Endothelial cell of umbilical vein (primary cell): ENCODE results near the gene PLXNB2. TPM values are rescaled to one million over a fixed set of nuclear protein-coding genes. Genes with fewer than 3 reads are reported as not detected.

ENCODE experiments used
- BruUV-seq: library from RNA; stranded (reverse); fragments of 400-500 nt; replicated peaks from 2 replicates; lab custom pipeline; 2021; lab: Mats Ljungman, UMichigan
- CTCF ChIA-PET: fragments of 300-600, 350-600 bp; sonication (Branson Sonifier 250); formaldehyde crosslinking; loops from one replicate; lab custom pipeline; 2021; ENCODE audit warnings: antibody characterized with exemption, inconsistent platforms; lab: Charles Lee
- POLR2A ChIA-PET: fragments of 300-600, 350-600 bp; sonication (Branson Sonifier 250); formaldehyde crosslinking; loops from one replicate; lab custom pipeline; 2021; ENCODE audit warnings: antibody characterized with exemption, inconsistent platforms; lab: Charles Lee
- DNase-seq: peaks from one replicate; pipeline ENCODE4 v3.0.0-alpha.2; 2011; ENCODE audit warnings: low read depth, low spot score
- FAIRE-seq: peaks from 2 replicates; lab custom pipeline; 2011; peaks lifted over from hg19 to GRCh38; lab: Jason Lieb, UNC
- H2AFZ ChIP-seq: 2 replicates; pipeline ENCODE4 v1.6.0; 2012; ENCODE audit warnings: low read depth, low read length, control low read depth, inconsistent platforms
- H3K27ac ChIP-seq: 2 replicates; pipeline ENCODE4 v1.5.1; 2011; ENCODE audit warnings: low read depth, mild to moderate bottlenecking, control low read depth, low read length, moderate library complexity; ENCODE audit not compliant: insufficient read depth
- H3K27me3 ChIP-seq, 2 experiments: 2 replicates each; pipeline versions ENCODE4 v1.6.0 to v1.6.1; 2011; ENCODE audit warnings: low read length in 2 of 2, mixed read lengths in 1 of 2; ENCODE audit not compliant: control insufficient read depth in 2 of 2, insufficient read depth in 2 of 2
- H3K36me3 ChIP-seq, 2 experiments: 2 replicates in 1 of 2; 3 replicates in 1 of 2; pipeline ENCODE4 v1.5.1; 2011; ENCODE audit warnings: low read length in 2 of 2, mild to moderate bottlenecking in 1 of 2, moderate library complexity in 1 of 2; ENCODE audit not compliant: control insufficient read depth in 2 of 2, insufficient read depth in 2 of 2; ENCODE audit errors: extremely low read depth in 1 of 2
- H3K4me1 ChIP-seq: 3 replicates; pipeline ENCODE4 v1.5.1; 2011; ENCODE audit warnings: mild to moderate bottlenecking, low read length; ENCODE audit not compliant: control insufficient read depth, insufficient read depth; ENCODE audit errors: extremely low read depth
- H3K4me2 ChIP-seq: 2 replicates; pipeline ENCODE4 v1.6.1; 2011; ENCODE audit warnings: low read length, control low read depth, mixed read lengths; ENCODE audit not compliant: insufficient read depth
- H3K4me3 ChIP-seq, 3 experiments: fragments of 200-600 bp in 1 of 3; sonication (generic), shearing (Covaris generic) in 1 of 3; replicated peaks in 1 of 3; 2 replicates each; pipeline ENCODE4 v1.5.1; 2011 to 2016; ENCODE audit warnings: control low read depth in 3 of 3, low read length in 3 of 3, mild to moderate bottlenecking in 2 of 3, inconsistent platforms in 1 of 3, low read depth in 1 of 3, moderate library complexity in 1 of 3; ENCODE audit not compliant: insufficient read depth in 1 of 3
- H3K79me2 ChIP-seq: 2 replicates; pipeline ENCODE4 v1.6.0; 2012; ENCODE audit warnings: low read length, inconsistent platforms; ENCODE audit not compliant: control insufficient read depth, insufficient read depth
- H3K9ac ChIP-seq: replicated peaks from 2 replicates; pipeline ENCODE3; 2011; ENCODE audit warnings: low read length, control low read depth; ENCODE audit not compliant: insufficient read depth; ENCODE audit errors: extremely low read depth
- H3K9me1 ChIP-seq: replicated peaks from 3 replicates; pipeline ENCODE4 v1.6.0; 2011; ENCODE audit warnings: mild to moderate bottlenecking, low read length; ENCODE audit not compliant: control insufficient read depth, insufficient read depth; ENCODE audit errors: extremely low read depth
- H3K9me3 ChIP-seq: replicated peaks from 2 replicates; pipeline ENCODE4 v1.5.1; 2012; ENCODE audit warnings: low read length, inconsistent platforms; ENCODE audit not compliant: control insufficient read depth, insufficient read depth
- H4K20me1 ChIP-seq: replicated peaks from 2 replicates; pipeline ENCODE3; 2011; ENCODE audit warnings: mild to moderate bottlenecking, low read length; ENCODE audit not compliant: control insufficient read depth, insufficient read depth; ENCODE audit errors: extremely low read depth
- EZH2 ChIP-seq: IDR thresholded peaks from 2 replicates; pipeline ENCODE4 v1.6.1; 2012; ENCODE audit warnings: borderline replicate concordance, low read depth, mild to moderate bottlenecking, moderate library complexity, low read length, inconsistent platforms; ENCODE audit not compliant: severe bottlenecking
- FOS ChIP-seq: IDR thresholded peaks from 2 replicates; pipeline ENCODE4 v1.6.1; 2011; ENCODE audit warnings: mild to moderate bottlenecking, low read length, moderate library complexity, borderline replicate concordance; ENCODE audit not compliant: insufficient read depth
- GATA2 ChIP-seq: IDR thresholded peaks from 2 replicates; pipeline ENCODE4 v1.7.0; 2011; ENCODE audit warnings: low read depth, mild to moderate bottlenecking, moderate library complexity, mixed read lengths, low read length; ENCODE audit not compliant: insufficient read length, insufficient read depth
- JUN ChIP-seq: IDR thresholded peaks from 2 replicates; pipeline ENCODE4 v1.6.1; 2011; ENCODE audit warnings: borderline replicate concordance, low read depth; ENCODE audit not compliant: insufficient read length, insufficient read depth
- MYC ChIP-seq: IDR thresholded peaks from one replicate; pipeline ENCODE4 v1.6.1; 2011; ENCODE audit warnings: mild to moderate bottlenecking, low read depth, low read length
- POLR2A ChIP-seq: IDR thresholded peaks from 2 replicates; pipeline ENCODE4 v1.6.1; 2012; ENCODE audit warnings: low read depth, mild to moderate bottlenecking, control low read depth, low read length
- POLR2AphosphoS5 ChIP-seq: IDR thresholded peaks from 2 replicates; pipeline ENCODE4 v1.6.1; 2012; ENCODE audit warnings: low read depth, mild to moderate bottlenecking, control low read depth, low read length, moderate library complexity; ENCODE audit not compliant: insufficient read depth
- dilution Hi-C: fragments of 300-500 bp; cut with MboI; formaldehyde crosslinking; loops from one replicate; pipeline ENCODE4 v1.15.0; 2019; ENCODE audit warnings: low sequenced_read_pairs; ENCODE audit not compliant: extremely low pct_ligation_motif_present
- intact Hi-C: fragments of 100-400 bp; cut with micrococcal nuclease; formaldehyde crosslinking; loops from one replicate; pipeline ENCODE4 v1.10.0; 2022
- polyA plus RNA-seq, 4 experiments: library from polyadenylated mRNA; depleted of rRNA in 3 of 4; stranded (reverse) in 3 of 4; unstranded in 1 of 4; fragments of >200 nt; gene quantifications; 2 replicates each; pipeline versions ENCODE4 v1.2.1 to v1.2.3, GENCODE V29; 2011 to 2012; ENCODE audit warnings: missing spikeins in 1 of 4
- total RNA-seq: library from RNA; stranded (reverse); gene quantifications from 2 replicates; pipeline ENCODE4 v1.2.3, GENCODE V29; 2021
- TF ChIP-seq, protein P1 (sequence below), 2 donors: IDR thresholded peaks; 1 replicate in 1 of 2; 2 replicates in 1 of 2; pipeline ENCODE4 v1.5.1; 2011; ENCODE audit warnings: low read length in 2 of 2, mild to moderate bottlenecking in 2 of 2, moderate library complexity in 2 of 2, control low read depth in 1 of 2, inconsistent platforms in 1 of 2, low read depth in 1 of 2; ENCODE audit not compliant: insufficient read depth in 1 of 2; ENCODE audit errors: extremely low read depth in 1 of 2
- TF ChIP-seq, protein P2 (sequence below): IDR thresholded peaks from 2 replicates; pipeline ENCODE4 v1.6.1; 2011; ENCODE audit not compliant: insufficient read depth, insufficient read length

PLXNB2 gene
- total and polyA plus RNA-seq, 2 donors (not counting 3 experiments of a cell fraction or from before 2014, with no cell fraction given), result 82.3 to 139 TPM

DNA sequence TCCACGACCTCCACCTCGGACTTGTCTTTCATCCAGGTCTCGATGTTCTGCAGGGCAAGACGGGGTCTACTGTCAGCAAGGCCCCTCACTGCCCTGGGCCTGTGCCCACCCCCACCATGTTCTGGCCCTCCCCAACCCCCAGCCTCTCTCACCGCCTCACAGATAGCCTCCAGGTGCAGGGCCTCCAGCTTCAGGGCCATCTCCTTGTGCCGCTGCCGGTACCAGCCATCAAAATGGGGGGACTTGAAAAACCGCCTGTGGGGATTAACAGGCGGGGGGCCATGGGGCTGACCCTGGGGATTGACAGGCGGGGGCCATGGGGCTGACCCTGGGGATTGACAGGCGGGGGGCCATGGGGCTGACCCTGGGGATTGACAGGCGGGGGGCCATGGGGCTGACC is 4.9 kb upstream of the PLXNB2 start:
- no peak overlapping the region for H3K27ac ChIP-seq
- intact Hi-C loops, result no loop called here
- DNase-seq (no peak), FAIRE-seq (no peak)
- H3K79me2 ChIP-seq, result no peaks in the 10 kb centered on the region
- no peak for TF ChIP-seq EZH2
- TF ChIP-seq JUN, result no peak
- TF ChIP-seq, protein P1, sequence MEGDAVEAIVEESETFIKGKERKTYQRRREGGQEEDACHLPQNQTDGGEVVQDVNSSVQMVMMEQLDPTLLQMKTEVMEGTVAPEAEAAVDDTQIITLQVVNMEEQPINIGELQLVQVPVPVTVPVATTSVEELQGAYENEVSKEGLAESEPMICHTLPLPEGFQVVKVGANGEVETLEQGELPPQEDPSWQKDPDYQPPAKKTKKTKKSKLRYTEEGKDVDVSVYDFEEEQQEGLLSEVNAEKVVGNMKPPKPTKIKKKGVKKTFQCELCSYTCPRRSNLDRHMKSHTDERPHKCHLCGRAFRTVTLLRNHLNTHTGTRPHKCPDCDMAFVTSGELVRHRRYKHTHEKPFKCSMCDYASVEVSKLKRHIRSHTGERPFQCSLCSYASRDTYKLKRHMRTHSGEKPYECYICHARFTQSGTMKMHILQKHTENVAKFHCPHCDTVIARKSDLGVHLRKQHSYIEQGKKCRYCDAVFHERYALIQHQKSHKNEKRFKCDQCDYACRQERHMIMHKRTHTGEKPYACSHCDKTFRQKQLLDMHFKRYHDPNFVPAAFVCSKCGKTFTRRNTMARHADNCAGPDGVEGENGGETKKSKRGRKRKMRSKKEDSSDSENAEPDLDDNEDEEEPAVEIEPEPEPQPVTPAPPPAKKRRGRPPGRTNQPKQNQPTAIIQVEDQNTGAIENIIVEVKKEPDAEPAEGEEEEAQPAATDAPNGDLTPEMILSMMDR (IDR thresholded peaks at IDR 0.05; ENCODE audit: extremely low read depth in 1 of 2, insufficient read depth in 1 of 2, low read depth in 1 of 2, low read length in 2 of 2), result no peak
- no peak for TF ChIP-seq POLR2AphosphoS5
- TF ChIP-seq, protein P2, sequence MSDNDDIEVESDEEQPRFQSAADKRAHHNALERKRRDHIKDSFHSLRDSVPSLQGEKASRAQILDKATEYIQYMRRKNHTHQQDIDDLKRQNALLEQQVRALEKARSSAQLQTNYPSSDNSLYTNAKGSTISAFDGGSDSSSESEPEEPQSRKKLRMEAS, result no peak
- TF ChIP-seq FOS, result no peak
- TF ChIP-seq GATA2, result no peak
- TF ChIP-seq MYC, result no peak
- no peak for TF ChIP-seq POLR2A
- H3K9ac ChIP-seq, result no peak overlapping the region
- no peaks in the 10 kb centered on the region for H4K20me1 ChIP-seq
- no peaks in the 10 kb centered on the region for H3K27me3 ChIP-seq
- ChIA-PET POLR2A (no interaction called here), CTCF (no interaction called here)
- dilution Hi-C loops, result no loop called here
- no peaks in the 10 kb centered on the region for H3K36me3 ChIP-seq
- no peak overlapping the region for H3K4me3 ChIP-seq
- H2AFZ ChIP-seq, result no peak overlapping the region
- H3K9me1 ChIP-seq, result no peaks in the 10 kb centered on the region
- peaks cover 21% of the 10 kb centered on the region for H3K4me1 ChIP-seq
- BruUV-seq, result no TSS peak
- no peaks in the 10 kb centered on the region for H3K9me3 ChIP-seq
- H3K4me2 ChIP-seq, result no peak overlapping the region
